Germinal center (tissue), 1 donor: Measurements from ENCODE around the gene SORBS1.

ENCODE experiments used
- DNase-seq: peaks from one replicate; pipeline ENCODE4 v3.0.0; 2012; ENCODE audit warnings: mixed read lengths, low spot score

Gene SORBS1

DNA sequence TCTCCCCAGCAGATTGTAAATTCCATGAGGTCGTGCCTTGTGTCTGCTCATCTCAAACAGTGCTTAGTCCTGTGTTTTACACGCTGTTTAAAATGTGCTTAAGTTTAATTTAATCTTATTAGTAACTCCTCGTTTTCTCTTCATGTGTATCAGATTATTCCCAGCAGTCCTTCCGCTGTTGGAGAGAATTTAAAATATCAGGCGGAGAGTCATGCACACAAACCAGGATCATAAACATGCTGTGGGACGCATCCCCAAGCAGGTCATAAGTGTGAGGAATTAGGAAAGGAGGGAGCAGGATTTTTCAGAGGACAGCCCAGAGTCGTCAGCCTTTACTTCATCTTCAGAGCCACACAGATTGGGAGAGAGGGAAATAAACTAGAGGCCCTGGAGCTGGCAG, 4.2 kb upstream of the SORBS1 start:
- DNase-seq = no peak

DNA sequence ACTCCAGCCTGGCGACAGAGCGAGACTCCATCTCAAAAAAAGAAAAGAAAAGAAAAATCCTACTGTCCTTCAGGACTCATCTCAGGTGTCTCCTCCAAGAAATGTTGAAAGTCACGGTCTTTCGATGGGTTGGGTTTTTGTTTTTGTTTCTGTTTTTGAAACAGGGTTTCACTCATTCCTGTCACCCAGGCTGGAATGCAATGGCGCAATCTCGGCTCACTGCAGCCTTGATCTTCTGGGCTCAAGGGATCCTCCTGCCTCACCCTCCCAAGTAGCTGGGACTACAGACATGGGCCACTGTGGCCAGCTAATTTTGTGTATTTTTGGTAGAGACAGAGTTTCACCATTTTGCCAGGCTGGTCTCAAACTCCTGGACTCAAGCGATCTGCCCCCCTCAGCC, 3.1 kb upstream of the SORBS1 start:
- DNase-seq = no peak

DNA sequence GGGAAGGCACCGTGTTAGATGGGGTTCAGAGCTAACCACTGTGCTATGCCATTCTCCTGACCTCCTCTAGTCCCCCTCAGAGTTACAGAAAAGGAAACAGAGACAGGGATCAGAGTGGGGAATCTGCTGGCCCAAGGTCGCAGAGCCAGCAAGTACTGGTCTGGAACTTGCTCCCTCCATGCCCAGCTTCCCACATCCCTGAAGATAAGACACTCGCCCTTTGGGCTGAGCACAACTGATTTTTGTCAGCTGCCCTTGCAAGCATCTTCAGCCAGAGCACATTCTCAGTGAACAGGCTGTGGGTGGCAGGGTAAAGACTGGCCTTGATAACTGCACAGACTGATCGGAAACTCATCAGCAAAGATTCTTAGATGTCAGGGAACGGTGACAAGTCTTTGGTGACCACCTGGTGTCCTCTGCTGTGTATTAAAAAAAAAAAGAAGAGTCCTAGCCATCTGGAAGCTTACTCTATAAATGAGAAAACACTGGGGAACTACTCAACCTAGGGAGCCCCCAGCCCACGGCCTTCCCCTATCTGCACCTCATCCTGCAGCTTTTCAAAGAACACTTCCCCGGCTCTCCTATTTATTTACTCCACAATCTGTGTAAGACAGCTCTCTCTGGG, 1.3 kb upstream of the SORBS1 start:
- no peak for DNase-seq

DNA sequence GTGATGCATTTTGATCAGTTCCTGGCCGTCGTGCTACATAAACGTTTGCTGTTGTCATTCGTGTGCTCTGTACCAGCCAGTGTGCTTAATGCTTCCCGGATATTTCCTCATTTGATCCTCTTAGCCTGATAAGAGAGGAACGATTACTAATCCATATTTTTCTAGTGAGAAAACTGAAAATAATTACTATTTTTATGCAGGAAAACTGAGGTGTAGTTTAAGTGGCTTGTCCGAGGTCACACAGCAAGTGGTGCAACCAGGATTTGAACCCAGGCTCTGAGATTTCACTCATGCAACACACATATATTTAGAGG, 650 bp upstream of the SORBS1 start:
- no peak for DNase-seq

DNA sequence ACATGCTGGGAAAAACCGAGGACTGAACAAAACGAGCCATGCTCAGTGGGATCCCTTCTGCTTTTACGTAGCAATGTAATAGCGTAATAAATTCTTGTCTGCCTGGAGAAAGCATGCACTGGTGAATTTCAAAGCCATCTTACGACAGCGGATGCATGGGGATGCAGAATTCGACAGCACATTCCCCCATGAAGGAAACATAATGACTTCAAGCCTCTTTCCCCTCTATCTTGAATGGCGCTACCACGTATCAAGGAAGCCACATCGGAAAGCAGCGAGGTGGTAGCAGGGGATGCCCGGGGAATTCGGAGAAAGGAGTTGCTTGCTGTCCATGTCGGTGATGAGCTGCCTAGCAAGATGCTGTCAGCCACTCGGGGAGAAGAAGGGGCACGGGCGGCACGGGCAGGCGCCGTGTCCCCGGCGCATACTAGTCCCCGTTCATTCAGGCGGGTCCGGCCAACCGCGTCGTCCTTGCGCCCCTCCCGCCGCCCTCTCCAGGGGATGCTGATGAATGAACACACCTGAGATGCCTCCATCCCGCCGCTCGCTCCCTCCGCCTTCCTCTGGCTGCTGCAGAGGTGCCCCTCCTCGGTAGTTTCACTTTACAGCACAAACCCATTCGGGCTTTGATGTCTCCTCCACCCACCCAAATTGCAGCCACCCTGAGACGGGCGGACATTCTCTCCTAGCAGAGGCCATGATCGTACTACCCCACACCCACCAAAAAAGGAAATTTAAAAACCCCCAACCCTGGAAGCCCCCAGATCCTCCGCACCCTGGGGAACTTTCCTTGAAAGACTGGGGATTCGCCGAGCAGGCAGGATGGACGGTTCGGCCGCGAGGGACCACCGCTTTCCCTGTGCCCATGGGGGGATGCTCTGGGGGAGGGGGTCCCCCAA, 644 bp downstream of the SORBS1 start:
- peak; percentile 59 for DNase-seq

DNA sequence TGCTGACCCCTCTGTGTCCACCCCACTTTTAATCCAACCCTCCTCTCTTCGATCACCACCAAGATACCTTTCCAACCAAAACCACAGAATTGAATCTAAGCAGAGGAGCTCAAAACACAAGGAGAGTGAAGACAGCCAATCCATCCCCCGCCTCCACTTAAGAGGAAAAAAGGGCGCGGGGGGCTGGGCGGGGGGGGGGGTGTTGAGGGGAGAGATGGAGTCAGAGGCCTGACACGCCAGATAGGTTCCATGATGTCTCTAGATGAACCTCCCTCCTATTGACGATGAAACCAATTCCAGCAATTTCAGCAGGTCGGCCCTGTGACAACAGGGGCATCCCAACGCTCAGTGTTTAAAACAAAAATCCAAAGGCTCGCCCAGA, 1.3 kb downstream of the SORBS1 start:
- DNase-seq = no peak

DNA sequence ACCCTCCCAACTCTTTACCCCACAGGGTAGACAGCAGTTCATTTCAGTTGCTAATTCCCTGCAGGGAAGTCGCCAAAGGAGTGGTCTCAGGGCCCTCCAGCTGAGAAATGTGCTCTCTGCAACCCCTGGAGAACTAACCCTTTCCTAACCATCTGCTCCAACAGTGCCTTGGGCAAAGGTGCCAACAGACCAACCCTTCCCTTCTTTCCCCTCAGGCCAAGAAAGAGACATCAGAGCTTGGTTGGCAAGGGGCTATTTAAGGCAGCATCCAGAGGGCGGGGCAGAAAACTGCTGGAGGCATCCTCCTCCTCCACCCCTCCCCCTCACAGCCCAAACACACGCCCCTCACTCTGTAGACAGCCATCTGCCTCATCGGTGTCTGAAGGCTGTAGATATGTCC, 1.7 kb downstream of the SORBS1 start:
- no peak for DNase-seq

DNA sequence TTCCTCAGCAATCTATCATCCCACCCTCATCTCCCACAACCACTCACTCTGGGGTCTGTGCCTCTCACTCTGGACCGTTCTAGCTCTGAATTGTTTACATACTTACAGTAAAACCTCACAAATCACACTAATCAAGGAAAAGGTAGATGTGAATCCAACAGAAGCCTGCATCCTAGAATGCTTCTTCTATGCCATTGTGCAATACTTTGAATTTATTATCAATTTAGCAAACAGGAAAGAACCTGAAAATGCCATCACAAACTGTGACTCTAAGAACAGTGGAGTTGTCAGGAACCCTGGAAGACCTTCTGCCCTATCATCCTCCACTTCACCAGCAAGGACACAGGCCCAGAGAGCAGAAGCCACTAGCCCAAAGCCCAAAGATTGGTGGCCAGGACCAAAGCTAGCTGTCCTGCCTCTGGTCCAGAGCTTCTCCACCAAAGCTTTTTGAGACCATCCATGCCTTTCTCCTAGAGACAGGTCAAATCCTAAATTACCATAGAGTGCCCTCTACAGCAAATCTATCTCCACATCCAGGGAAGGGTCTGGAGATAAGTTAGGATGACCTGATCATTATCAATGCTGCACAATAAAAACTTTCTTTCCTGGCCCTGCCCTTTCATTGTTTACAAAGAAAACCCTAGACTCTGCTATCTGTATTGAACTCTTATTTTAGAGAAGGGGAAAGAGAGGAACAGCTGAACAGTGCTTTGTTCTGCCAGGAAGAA, 2.4 kb downstream of the SORBS1 start:
- no peak for DNase-seq

DNA sequence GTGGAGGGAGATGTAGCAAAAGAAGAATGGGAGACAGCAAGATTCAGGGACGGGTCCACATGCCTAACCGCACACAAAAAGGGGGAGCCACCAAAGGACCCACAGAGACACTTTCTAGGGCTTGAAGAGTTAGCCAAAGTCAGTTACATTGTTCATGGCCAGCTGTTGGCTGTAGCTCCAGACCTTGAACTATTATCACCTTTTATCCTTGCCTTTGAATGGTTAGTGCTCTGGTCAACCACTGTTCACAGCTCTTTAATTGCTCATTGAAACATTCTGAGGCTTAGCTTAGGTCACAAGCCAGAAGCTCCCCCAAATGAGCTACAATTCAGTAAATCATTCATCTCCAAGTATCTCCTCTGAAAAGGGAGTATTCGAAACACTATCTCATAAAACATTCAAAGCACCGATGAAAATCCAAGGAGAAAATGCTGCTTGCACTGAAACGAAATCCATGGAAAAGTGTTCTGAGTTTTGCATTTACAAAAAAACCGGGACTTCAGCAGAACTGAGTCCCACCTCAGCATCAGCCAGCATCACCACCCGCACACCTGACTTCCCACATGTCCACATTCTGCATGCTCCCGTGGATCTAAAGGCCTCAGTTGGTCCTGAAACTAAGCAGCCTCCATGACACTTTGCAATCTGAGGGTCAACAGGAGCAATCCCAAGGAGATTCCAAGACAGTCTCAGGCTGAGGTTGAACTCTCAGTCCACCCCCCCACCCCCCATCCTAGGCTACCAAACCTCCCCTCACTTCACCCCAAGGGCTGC, 4.0 kb downstream of the SORBS1 start:
- no peak for DNase-seq

DNA sequence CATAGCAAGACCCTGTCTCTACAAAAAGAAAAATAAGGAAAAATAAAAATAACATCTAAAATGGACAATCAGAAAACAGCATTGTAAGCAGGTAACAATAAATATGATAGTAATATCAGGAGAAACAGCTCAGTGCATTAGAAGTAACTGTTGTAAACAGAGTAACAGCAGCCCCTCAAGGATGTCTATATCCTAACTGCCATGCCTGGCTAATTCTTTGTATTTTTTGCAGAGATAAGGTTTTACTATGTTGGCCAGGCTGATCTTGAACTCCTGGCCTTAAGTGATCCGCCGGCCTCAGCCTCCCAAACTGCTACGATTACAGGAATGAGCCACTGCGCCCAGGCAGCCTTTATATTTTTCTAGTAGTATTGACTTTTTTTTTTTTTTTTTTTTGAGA, 7.5 kb downstream of the SORBS1 start:
- no peak for DNase-seq

DNA sequence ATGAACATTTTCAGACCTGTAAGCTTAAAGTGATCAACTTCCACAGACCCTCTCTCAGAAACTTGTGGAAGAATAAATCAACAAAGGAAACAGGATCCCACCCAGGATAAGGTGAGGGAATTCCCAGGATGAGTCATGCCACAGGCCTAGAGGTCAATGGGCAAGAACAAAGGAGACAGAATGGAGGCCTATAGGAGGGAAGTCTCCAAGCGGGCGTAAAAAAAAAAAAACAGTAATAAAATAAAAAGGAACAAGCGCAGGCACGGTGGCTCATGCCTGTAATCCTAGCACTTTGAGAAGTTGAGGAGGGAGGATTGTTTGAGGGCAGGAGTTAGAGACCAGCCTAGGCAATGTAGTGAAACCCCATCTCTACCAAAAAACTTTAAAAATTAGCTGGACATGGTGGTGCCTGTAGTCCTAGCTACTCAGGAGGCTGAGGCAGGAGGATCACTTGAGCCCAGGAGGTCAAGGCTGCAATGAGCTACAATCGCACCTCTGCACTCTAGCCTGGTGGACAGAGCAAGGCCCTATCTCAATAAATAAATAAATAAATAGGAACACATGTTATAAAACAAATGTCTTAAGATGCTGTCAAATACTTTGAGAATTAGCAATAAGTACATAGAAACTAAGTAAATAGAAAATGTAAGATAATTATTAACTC, 8.4 kb downstream of the SORBS1 start:
- DNase-seq = no peak

DNA sequence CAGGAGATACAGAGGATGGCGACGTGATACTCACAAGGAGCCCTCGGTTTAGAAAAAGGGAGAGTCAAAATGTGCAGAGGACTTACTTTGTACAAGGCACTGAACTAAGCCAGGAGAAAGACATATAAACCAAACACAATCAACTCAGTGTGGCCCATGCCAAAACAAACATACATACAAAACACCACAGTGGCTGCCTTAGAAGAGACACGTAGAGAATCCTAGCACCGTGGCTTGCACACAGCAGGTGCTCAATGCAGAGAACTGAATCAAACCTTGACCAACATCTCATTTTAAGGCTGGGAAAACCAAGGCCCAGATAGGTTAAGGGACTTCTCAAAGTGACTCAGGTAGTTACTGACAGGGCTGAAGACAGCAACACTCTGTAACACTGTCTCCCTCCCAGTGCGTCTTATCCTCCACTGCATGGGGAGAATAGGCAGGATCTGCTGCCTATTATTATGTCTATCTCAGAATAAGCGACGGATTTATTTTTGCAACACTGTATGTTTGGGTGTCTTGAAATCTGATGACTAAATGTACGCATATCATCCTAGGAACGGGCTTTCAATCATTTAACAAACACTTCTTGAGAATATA, 11.0 kb downstream of the SORBS1 start:
- no peak for DNase-seq

DNA sequence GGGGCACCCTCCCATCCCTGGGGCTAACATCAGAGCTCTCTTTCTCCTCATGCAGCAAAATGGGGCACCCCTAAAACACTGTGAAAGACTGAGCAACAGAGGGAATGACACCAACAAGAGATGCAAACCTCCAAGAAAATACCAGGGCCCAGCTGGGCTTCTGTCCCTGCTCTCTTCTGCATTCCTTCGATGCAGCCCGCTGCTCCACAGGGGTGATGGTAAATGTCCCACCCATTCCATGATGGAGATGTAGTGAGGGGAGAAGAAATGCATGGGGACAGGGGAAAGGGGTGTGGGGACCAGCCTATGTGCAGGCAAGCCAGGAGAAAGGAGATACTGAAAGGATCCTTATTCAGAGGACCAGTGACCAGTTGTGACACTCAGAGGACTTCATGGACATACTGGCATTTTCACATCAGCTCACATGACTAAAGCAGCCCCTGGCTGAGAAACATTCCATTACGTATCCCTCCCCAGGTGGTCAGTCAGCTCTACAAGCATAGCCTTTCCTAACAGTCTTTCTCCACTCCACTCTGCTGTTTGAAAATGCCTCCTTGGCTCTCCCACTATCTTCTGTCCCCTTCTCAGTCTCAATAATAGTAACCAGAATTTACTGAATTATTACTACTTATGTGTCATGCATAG, 13.3 kb downstream of the SORBS1 start:
- no peak for DNase-seq

DNA sequence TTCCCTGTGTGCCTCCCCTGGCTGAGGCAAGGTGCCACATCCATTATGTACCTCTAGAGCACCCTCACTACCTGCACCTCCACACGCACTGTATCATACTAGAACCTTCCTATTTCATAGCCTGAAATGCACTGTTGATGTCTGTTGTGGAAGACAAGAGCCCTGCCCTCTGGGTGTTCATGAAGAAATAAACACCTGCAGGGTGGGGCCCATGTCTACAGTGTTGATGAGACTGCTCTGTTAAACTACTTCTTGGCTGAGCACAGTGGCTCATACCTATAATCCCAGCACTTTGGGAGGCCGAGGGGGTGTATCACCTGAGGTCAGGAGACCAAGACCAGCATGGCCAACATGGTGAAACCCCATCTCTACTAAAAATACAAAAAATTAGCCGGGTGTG, 14.0 kb downstream of the SORBS1 start:
- DNase-seq = no peak

DNA sequence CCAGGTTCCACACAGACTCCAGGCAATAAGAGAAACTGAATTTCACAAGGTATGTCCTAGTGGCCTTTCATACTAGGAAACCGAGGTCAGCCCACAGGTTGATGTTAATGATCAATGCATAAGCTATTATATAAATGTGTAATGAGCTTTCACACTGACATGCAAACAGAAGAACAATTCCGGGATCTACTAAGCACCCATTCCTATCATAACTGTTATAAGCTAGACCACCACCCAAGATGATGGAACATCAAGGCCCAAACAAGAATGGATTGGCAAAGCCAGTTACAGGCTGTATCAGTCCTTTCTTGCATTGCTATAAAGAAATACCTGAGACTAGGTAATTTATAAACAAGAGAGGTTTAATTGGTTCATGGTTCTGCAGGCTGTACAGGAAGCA, 15.2 kb downstream of the SORBS1 start:
- no peak for DNase-seq

DNA sequence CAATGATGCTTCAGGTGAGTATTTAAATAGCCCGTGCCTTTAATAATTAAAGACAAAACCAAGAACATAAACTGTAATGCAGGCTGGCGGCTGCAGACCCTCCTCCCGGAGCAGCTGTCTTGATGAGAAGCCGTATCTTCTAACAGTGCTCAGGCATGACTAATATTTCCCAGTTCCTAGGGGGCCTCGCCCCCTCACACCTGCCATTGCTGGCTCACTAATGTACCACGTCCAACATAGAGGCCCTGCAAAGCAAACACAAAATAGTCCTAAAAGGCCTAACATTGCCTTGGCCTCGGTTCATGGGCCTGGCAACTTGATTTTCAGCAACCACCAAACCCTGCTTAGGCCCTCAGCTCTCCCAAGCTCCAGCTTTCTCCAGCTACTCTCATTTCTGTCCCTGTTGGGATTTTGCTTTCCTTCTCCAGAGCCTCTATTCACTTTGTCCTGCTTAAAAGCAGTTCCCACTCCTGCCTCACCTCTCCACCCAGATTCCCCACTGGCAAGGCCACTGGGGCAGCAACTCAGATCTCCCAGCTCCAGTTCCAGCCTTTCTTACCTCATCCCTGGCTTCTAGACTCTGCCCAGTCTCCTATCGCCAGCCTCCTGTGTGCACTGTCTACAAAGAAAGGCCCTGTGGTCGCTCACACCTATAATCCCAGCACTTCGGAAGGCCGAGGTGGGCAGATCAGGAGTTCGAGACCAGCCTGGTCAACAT, 16.2 kb downstream of the SORBS1 start:
- DNase-seq = no peak

DNA sequence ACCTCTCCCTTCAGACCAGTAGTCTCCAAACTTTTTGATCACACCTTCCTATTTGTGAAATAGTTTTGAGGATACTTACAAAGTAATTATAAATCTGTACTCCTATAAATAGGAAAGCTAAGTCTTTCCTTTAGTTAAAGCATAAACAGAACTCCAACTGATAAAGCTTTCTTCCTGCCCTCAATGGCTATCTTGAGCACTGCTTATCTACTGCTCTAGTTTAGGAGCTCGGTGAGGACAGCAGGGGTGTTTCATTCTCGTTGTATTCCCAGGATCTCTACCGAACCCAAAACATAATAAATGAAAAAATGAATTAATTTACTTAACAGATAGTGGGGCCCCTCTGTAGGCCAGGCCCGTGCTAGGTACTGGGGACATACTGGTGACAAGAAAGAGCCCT, 17.7 kb downstream of the SORBS1 start:
- DNase-seq = no peak

DNA sequence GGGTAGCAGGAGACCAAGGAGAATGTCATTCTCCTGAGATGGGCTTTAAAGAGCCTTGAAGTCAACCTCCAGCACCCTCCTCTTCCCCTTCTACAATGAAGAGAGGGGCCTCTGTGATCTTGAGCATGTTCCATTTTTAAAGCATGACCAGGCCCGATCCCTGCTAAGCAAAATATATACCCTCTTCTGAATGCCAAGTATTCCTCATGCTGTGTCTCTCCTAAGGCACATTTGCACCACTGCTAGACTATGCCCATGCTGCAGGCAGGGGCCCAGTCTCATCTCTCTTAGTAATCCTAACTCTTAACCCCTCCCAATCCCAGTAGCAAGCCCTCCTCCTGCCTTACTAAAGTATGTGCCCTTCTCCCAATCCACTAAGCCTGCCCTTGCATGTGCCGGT, 18.4 kb downstream of the SORBS1 start:
- no peak for DNase-seq

DNA sequence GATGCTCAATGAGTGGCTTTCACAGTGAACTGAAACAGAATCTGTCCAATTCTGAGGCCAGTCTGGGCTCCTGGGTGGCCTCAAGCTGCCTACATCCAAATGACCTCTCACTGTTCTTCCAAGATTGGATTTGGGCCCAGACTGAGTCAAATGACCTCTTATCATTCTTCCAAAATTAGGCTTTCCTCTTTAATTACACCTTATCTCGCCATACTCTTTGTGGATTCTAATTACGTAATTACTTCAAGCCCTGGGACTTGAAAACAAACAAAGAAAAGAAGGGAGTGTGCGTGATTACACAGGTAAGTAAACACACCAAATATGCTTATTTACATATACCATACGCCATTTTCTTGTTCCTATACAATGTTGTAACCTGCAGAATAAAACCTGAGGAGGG, 18.8 kb downstream of the SORBS1 start:
- DNase-seq = no peak

DNA sequence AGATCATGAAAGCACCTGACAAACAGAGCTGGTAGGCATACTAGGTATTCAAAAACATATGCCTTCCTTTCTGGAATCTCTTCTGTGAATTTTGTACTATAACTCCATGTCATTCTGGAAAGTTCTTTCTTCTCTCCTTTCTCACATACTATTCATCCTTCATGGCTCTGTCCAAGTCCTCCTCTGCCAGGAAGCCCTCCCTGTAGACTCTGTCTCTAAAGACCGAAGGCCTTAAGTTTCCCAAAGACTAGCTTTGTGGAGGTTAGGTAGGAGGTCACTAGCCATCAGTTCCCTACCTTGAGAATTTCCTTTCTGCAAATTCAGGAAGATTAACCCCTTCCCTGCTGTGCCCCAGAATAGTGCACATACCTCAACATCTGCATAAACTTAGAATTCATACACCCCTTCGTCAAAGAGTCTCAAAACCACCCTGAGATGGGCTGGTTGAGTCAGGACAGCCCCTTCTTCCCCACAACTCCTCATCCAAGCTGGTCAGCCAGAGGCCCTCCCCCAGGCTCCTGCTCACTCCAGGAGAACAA, 20.6 kb downstream of the SORBS1 start:
- DNase-seq = no peak
